ENCODE measurements around the gene AMN1. TPM values are rescaled to one million over a fixed set of nuclear protein-coding genes. Genes with fewer than 3 reads are reported as not detected.

Gene AMN1
- total and polyA plus RNA-seq, 2 of the 13 experiments (the other 11 are each of a cell fraction or from before 2014, with no cell fraction given) = 7.5 to 26.5 TPM

- no peak for TF ChIP-seq ZBTB49 (CRISPR knock-in tag; IDR thresholded peaks at IDR 0.05; ENCODE audit: borderline replicate concordance)
- peak; percentile 70; the same call in 1 of the 2 replicates for TF ChIP-seq ZBTB39 (CRISPR knock-in tag; IDR thresholded peaks at IDR 0.05)
- no peak for TF ChIP-seq ZNF777 (CRISPR knock-in tag; IDR thresholded peaks at IDR 0.05)
- TF ChIP-seq SNAI1 (CRISPR knock-in tag; IDR thresholded peaks at IDR 0.05; ENCODE audit: borderline replicate concordance) = no peak
- TF ChIP-seq KDM4B (CRISPR knock-in tag; IDR thresholded peaks at IDR 0.05) = no peak
- no peak for TF ChIP-seq ZNF501 (CRISPR knock-in tag; IDR thresholded peaks at IDR 0.05)
- peak; percentile 94 for TF ChIP-seq PHF21A (CRISPR knock-in tag; IDR thresholded peaks at IDR 0.05)
- no peak; the same call in 1 of the 2 replicates for TF ChIP-seq ZNF552 (CRISPR knock-in tag; IDR thresholded peaks at IDR 0.05; ENCODE audit: borderline replicate concordance)
- no peak for TF ChIP-seq ZNF496 (CRISPR knock-in tag; IDR thresholded peaks at IDR 0.05; ENCODE audit: insufficient replicate concordance)
- no peak; the same call in 1 of the 2 replicates for TF ChIP-seq MBD4 (IDR thresholded peaks at IDR 0.05; ENCODE audit: borderline replicate concordance, low read length)
- no peak for TF ChIP-seq RBM22 (optimal IDR thresholded peaks at IDR 0.05; ENCODE audit: low read length)
- no peak for TF ChIP-seq PHB2 (IDR thresholded peaks at IDR 0.05; ENCODE audit: partially characterized antibody)
- peak; percentile 90 for TF ChIP-seq ERF (CRISPR knock-in tag; IDR thresholded peaks at IDR 0.05)
- peak; percentile 98 for TF ChIP-seq TARDBP (CRISPR knock-in tag; IDR thresholded peaks at IDR 0.05)
- TF ChIP-seq HOXA7 (CRISPR knock-in tag; IDR thresholded peaks at IDR 0.05) = no peak
- TF ChIP-seq ZNF646 (CRISPR knock-in tag; IDR thresholded peaks at IDR 0.05) = no peak
- 0 out of 2 replicates have a peak, but pooled peaks have one; percentile 31 for TF ChIP-seq ZNF567 (CRISPR knock-in tag; IDR thresholded peaks at IDR 0.05; ENCODE audit: borderline replicate concordance)
- no peak for TF ChIP-seq ZNF30 (CRISPR knock-in tag; IDR thresholded peaks at IDR 0.05)
- TF ChIP-seq ZNF605 (CRISPR knock-in tag; IDR thresholded peaks at IDR 0.05) = peak; percentile 94
- TF ChIP-seq BCL6 (CRISPR knock-in tag; IDR thresholded peaks at IDR 0.05) = peak; percentile 94
Measured at GRCh38 chr12:31749024-31749704, 20.3 kb upstream of the AMN1 start (continued).

Data from HepG2 (cell line).